DMS153 (cell line): ENCODE data around the gene RIC8A.

ENCODE experiments used
- DNase-seq: peaks from one replicate; lab custom pipeline; 2025; lab: John Stamatoyannopoulos, UW

The RIC8A gene

DNA sequence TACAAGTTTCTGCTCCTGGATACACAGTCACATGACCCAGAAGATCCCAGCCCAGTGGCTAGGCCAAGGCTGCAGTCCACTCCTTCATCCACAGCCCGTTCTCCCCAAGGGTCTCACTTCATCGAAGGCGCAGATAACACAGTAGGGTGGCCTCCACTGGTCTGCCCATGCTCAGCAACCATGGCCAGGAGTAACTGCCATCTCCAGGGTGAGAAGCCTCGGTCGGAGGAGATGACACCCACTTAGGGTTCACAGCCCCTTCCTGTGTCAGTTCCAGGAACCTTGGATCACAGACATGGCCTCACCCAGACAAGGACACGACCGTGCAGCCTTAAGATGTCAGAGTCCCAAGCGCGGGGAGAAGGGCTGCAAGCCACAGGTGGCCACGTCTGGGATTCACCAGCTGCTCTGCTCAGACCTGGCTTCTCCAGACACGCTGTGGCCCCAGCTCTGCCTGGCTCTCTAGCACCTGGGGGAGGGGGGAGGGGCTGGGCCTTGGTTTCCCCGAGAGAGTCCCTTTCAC lies 2.9 kb upstream of the RIC8A start:
- no peak for DNase-seq

DNA sequence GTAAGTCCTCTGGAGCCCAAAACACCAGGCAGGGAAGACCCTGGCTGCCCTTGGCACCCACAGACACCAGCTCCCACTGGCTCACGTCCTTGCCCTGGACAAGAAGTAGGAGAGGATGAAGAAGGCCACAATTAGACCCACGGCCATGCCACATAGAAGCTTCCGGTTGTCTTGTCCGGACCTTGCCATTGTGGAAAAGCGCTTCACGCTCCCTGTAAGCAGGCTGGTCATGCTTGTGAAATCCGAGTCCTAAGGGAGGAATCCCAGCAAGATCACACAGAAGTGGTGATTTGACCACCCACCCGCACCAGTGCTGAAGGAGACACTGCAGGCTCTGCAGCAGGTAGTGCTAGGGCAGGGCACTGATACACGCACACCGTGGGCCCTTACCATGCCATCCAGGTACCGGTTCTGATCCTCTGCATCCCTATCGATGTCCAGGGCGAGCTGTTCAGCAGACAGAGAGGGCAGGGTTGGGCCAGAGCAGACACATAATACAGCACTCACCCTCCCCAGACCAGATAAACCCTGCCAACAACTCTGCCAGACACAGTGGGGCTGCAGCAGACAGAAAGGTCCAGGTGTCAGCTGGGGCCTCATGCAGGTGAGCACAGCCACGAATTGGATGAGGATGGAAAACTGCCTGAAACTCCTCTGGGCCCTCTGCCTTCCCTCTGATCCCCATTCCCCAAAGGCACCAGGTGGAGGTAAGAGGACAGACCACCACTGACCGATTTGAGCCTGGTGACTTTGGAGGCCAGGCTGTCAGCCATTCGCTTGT lies 2.1 kb upstream of the RIC8A start:
- DNase-seq, result no peak

DNA sequence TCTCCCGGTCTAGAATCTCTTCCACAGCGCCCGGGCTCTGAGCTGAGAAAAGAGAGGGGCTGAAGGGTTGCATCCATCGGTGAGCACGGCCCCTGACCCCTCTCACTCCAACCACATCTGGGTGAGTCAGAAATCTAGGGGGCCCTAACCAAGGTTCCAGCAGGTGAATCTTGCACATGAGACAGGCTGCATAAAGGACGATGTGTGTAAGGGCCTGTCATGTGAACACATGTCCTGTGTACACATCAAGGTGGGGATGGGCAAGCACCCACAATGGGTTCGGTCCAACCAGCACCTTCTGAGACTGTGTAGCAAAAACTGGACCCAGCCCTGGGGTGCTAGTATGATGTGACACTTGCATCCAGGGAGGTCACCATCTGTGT lies 1.5 kb upstream of the RIC8A start:
- no peak for DNase-seq

DNA sequence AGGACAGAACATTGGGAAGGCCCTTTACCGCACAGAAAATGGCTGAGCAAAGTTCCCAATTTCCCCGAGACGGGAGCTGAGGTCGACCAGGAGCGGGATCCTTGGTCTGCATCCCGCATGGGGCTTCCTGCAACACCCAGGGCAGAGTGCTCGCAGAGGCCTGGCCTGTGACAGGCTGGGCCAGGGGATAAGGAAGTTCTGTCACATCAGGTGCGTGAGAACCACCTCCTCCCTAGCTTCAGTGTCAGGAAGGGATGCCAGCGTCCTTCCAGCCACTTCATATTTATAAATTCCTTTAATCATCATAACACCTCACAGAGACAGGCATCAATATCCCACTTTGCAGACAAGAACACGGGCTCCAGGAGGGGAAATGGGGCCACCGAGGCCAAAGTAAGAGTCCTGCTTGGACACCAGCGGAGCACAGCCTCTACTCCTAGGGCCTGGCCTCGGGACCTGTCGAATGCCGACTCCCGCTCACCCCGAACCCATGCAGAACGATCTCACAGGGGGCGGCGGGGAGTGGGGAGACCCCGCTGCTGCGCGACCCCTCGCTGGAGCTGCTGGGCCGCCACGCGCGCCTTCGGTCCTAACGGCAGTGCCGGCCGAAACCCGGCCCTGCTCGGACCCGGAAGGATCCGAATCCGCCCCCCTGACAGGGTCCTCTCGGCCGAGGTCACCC lies 841 bp upstream of the RIC8A start:
- DNase-seq, result no peak

DNA sequence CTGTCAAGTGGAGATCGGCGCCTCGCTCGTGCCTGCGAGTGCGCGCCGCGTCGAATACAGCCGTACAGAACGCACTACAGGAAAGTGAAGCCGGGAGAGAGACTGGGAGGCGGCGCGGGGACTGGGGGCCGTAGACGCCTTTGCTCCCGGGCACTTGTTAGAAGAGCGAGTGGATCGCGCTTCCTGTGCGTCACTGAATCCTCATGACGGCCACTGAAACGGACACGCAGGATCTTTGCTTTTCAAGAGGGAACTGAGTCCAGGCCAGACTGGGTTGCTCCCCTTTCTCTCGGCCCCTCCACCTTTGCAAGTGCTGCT lies 314 bp downstream of the RIC8A start:
- DNase-seq, result no peak

DNA sequence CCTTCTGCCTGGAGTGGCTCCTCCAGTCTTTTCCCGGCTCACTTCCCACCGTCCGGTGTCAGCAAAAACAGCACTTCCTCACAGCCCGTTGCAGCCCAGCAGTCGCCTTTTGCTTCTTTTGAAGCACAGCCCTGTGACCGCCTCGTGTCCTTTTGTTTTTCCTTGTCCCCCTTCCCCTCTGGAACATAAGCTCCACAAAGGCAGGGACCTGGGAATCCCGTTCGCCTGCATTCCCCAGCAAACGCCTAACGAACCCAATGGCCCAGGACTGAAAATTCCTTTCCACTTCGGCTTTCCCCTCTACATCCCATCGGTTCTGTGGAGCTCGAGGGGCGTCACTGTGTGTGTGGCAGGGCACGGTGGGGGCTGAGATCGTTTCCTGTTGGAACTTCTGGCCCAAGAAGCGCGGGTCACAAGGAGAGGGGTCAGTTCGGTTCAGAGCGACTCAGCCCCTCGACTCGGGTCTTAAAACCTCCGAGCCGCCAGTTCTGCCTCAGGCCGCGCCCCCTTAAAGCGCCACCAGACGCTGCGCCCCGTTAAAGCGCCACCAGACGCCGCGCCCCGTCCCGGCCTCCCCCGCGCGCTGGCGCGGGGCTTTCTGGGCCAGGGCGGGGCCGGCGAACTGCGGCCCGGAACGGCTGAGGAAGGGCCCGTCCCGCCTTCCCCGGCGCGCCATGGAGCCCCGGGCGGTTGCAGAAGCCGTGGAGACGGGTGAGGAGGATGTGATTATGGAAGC lies 841 bp downstream of the RIC8A start:
- DNase-seq, result peak; percentile 13

DNA sequence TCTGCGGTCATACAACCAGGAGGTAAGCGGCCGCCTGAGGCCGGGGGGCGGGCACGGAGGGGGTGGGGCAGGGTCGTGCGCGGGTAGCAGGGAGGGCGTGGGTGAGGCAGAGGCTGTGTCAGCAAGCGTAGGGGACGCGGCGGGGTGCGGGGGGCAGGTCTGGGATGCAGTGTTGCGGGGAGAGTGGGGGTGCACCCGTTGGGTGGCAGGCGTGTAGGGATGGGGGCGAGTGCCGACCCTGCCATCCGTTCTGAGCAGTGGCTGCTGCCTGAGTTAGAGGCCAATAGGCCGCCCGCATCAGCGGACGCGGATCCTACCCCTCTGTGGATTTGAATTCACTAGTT lies 1.4 kb downstream of the RIC8A start:
- no peak for DNase-seq

DNA sequence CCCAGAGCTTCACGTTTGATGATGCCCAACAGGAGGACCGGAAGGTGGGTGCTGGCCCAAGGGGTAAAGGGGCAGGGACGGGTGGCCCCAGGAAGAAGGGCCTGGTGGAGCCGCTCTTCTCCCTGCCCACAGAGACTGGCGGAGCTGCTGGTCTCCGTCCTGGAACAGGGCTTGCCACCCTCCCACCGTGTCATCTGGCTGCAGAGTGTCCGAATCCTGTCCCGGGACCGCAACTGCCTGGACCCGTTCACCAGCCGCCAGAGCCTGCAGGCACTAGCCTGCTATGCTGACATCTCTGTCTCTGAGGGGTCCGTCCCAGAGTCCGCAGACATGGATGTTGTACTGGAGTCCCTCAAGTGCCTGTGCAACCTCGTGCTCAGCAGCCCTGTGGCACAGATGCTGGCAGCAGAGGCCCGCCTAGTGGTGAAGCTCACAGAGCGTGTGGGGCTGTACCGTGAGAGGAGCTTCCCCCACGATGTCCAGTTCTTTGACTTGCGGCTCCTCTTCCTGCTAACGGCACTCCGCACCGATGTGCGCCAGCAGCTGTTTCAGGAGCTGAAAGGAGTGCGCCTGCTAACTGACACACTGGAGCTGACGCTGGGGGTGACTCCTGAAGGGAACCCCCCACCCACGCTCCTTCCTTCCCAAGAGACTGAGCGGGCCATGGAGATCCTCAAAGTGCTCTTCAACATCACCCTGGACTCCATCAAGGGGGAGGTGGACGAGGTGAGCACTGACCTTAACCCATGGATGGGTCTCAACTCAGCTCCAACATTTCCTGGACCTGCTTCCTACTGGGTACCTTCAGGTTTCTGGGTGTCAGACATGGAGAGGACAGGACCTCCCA lies 2.0 kb downstream of the RIC8A start:
- no peak for DNase-seq

DNA sequence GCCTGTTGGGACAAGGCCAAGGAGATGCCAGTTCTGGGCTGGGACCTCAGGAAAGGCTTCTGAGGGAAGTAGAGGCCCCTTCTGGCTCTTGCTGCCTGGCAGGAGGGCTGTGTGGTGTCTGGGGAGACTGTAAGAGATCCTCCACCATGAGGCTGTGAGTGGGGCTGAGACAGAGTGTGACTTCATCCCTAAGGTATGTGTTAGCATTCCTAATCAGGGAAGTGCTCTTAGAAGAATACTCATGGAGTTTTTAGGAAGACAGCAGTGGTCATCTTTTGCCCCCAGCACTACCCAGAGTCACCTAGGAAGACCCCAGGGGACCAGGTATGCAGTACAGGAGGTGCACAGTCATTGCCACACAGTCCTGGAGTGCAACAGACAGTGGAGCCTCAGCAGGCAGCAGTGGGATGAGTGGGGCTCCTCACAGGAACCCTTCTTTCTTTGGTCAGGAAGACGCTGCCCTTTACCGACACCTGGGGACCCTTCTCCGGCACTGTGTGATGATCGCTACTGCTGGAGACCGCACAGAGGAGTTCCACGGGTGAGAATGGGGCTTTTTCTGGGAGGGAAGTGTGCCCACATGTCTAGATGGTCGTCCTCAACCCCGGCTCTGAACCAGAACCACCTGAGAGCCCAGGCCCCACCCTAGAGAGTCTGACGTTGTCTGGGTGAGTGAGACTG lies 2.8 kb downstream of the RIC8A start:
- no peak for DNase-seq

DNA sequence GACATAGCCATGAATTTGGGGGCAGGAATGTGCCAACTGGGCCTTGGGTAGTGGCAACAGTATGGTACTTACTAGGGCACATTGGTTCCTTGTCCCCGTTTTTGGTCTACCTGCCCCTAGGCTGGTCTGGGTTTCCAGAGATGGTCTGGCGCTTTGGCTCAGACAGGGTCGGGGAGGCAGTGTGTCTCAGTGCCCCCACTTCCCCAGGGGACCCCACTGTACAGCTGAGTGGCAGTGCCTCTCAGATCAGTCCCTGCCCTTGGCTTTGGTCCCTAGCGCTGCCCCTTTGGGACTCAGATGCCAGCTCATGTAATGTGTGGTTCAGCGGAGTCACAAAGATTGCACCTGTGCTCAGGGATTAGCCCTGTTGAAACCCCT lies 3.3 kb downstream of the RIC8A start:
- no peak for DNase-seq

DNA sequence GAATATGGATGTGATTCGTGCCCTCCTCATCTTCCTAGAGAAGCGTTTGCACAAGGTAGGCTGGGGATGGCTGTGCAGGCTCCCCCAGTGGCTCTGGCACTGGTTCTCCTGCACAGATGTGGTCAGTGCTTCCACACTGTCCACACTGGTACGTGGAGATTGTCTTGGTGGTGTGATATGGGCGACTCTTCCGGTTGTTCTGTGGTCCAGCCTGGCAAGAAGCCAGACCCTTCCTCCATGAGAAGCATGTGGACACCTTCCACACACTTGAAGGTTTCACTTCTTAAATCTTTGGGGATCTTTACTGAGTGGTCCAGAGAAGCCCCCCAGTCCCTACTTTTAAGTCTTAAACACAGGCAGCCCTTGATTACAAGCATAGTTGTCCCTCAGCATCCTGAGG lies 3.8 kb downstream of the RIC8A start:
- no peak for DNase-seq

DNA sequence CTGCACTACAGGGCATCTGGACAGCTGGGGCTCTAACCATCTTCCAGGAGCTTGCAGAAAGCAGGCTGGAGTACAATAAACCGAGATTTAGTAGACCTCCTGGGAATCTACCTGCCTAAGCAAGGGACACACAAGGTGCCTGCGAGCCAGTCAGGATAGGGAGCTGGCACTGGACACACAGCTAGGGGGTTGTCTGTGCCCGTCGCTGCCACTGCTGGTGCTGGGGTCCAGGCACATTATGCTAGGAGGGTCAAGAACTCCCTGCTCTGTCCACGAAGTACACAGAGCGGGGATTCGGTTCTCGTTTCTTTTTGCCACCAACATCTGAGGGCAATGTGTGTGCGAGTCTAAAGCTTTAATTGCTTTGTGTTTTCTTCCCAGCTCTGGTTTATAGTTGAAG lies 4.2 kb downstream of the RIC8A start:
- no peak for DNase-seq

DNA sequence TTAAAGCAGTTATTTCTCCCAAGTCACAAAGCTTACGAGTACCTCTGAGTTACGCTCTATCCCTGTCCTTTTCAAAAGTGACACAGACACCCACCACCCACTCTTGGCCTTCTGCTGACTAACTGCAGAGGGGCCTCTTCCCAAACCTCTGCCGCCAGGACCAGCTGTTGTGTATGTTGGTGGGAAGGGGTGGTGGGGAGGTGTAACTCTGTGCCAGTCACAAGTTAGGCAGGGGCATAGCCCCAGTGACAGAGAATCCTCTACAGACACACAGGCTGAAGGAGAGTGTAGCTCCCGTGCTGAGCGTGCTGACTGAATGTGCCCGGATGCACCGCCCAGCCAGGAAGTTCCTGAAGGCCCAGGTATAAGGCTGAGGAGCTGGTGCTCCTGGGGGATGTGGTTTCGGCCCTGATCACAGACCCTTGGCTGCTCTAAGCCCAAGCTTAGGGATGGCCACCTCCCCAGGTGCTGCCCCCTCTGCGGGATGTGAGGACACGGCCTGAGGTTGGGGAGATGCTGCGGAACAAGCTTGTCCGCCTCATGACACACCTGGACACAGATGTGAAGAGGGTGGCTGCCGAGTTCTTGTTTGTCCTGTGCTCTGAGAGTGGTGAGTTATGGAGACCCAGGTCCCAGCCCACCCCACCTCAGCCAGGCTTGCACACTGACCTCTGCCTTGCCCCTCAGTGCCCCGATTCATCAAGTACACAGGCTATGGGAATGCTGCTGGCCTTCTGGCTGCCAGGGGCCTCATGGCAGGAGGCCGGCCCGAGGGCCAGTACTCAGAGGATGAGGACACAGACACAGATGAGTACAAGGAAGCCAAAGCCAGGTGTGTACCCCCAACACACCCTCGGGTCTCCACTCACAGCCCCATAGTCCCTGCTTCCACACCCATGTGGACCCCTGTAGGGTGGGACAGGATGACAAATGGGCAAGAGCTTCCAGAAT lies 4.9 kb downstream of the RIC8A start:
- DNase-seq, result no peak

DNA sequence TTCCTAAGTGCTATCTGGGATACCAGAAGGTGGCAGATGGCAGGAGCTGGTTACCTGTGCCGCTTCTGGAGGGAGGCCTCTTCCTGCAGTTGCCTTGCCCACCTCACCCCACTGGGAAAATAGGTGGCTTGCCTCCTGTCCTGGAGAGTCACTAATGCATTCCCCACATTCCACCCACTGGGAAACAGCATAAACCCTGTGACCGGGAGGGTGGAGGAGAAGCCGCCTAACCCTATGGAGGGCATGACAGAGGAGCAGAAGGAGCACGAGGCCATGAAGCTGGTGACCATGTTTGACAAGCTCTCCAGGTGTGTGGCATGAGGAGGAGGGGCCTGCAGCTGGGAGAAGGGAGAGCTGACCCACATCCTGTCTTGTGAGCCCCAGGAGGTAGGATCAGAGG lies 5.6 kb downstream of the RIC8A start:
- no peak for DNase-seq

DNA sequence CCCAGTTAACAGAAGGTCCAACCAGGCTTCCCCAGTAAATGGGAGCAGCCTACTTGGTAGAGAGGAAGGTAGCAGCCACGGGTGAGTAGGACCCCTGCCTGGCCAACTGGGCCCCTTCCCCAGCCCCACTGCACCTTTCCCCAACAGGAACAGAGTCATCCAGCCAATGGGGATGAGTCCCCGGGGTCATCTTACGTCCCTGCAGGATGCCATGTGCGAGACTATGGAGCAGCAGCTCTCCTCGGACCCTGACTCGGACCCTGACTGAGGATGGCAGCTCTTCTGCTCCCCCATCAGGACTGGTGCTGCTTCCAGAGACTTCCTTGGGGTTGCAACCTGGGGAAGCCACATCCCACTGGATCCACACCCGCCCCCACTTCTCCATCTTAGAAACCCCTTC lies 6.6 kb downstream of the RIC8A start:
- DNase-seq, result no peak

DNA sequence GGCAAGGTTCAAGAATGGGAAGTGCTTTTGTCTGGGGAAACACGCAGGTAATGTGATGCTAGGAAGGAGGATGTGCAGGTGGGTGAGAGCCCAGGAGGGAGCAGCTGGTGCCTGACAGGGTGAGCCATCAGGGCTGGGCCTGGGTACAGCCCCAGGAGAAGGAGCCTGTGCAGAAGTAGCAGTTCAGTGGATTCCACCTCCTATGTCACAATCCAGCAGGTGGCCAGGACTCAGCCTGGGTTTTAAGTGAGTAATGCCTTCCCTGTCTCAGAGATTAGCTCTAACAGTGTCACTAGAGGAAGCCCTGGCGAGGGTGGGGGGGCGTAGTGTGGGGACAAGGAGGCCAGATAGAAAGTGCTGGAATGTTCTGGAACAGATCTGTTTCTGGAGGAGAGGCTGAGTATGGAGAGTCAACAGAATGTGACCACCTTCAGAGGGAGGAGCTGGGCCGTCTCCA lies 8.1 kb downstream of the RIC8A start:
- no peak for DNase-seq

DNA sequence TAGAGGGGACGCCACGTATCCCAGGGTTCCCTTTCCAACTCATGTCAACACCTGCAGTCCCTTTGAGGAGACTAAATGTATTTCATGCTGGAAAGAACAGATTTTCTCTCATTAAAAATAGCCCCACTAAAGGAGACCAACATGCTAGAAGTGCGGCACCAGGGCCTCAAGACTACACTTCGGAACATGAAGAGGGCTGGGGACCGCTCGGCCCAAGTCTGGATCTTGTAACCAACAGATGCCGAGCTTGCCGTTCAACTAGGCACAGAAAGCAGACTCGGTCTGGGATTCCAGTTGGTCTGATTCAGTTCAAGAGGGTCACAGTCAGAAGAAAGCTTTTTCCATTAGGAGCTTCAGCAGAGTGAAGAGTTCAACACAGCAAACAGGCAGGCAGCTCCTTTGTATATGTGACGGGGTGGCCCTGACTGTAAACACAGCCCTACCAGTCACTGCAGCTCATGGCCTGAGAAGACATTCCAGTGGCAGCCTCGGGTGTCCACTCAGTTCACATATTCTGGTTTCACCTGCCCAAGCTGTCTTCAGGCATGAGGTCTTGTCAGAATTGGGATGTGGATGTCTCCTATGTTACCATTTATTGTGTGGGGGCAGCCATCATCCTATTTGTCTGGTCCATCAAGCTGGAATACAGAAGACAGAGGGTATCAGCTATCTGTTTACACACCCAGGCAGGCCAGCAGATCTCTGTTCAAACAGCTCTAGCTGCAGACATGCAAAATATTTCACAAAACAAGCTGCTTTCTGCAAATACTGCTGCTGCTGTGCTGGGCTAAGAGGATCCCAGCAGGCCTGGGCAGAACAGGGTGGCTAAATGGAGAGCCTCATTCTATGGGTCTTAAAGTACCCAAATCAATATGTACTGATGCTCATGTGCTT lies 8.8 kb downstream of the RIC8A start:
- DNase-seq, result no peak

DNA sequence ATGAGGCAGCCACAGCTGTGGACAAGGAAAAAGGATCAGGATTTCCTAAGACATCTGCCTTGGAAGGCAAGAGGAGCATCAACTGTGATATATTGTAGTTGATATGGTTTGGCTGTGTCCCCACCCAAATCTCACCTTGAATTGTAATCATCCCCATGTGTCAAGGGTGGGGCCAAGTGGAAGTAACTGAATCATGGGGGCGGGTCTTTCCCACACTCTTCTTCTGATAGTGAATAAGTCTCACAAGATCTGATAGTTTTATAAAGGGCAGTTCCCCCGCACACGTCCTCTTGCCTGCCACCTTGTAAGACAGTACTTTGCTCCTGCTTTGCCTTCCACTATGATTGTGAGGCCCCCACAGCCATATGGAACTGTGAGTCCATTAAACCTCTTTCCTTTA lies 10.2 kb downstream of the RIC8A start:
- no peak for DNase-seq

DNA sequence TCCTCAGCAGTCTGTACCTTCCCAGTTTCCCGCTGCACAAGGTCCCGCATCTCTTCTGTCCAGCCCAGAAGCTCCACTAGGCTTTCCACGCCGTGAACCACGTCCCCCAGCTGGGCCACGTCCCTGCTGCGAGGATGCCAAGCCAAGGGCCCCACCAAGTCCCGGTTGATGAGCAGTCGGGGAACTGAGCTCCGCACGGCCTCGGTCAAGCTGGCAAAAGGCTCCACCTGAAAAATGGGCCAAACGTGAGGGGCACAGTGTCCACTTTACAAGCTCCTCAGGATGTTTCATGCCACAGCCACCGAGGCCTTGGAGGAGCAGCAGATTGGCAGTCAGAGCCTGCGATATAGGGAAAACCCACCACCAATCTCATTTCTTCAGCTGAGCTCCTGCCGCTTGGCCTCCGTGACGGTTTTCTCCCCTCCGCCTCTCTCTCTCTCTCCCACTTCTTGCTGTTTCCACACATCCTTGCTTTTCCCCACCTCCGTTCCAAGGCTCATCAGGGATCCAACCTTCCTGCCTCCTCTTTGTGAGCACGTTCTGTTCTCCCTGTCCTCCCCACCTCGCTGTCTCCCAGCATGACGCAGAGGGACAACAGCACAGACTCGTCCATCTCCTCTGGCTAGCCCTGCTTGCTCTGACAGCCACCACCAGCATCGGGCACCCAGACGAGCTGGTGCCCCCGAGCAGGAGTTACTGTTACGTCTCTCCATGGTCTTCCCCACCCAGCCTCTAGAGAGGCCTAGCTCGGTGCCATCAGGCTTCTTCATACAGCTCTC lies 11.5 kb downstream of the RIC8A start:
- no peak for DNase-seq
